H7 (cell line): ENCODE results near the gene SERPINB12. TPM values are rescaled to one million over a fixed set of nuclear protein-coding genes. Genes with fewer than 3 reads are reported as not detected.

Experiments used
- DNase-seq: peaks from one replicate; pipeline ENCODE4 v3.0.0; 2012
- H3K27me3 ChIP-seq: 2 replicates; pipeline ENCODE4 v1.6.0; 2011; ENCODE audit warnings: mild to moderate bottlenecking, low read length; ENCODE audit not compliant: control insufficient read depth, insufficient read depth
- H3K36me3 ChIP-seq: replicated peaks from 2 replicates; pipeline ENCODE4 v1.5.1; 2011; ENCODE audit warnings: low read length; ENCODE audit not compliant: control insufficient read depth, insufficient read depth
- H3K4me3 ChIP-seq: 2 replicates; pipeline ENCODE4 v1.5.1; 2011; ENCODE audit warnings: low read depth, mild to moderate bottlenecking, control low read depth, low read length, moderate library complexity; ENCODE audit not compliant: insufficient read depth
- total RNA-seq: library from RNA; depleted of rRNA; stranded (reverse); fragments of >200 nt; shearing (Covaris generic); gene quantifications from 2 replicates; pipeline ENCODE4 v1.2.3, GENCODE V29; 2014

The SERPINB12 gene
- total RNA-seq, 1 experiment from 2014 or later: not detected

- DNase-seq: no peak
- no peak overlapping the region for H3K4me3 ChIP-seq
- H3K36me3 ChIP-seq: no peaks in the 10 kb centered on the region
- H3K27me3 ChIP-seq: no peaks in the 10 kb centered on the region
Measured at GRCh38 chr18:63567825-63568224, 25.7 kb downstream of the SERPINB12 start.

GRCh38 chr18:63570721-63571120 is 28.6 kb downstream of the SERPINB12 start:
- no peaks in the 10 kb centered on the region for H3K36me3 ChIP-seq
- H3K27me3 ChIP-seq: no peaks in the 10 kb centered on the region
- no peak overlapping the region for H3K4me3 ChIP-seq
- DNase-seq: no peak

GRCh38 chr18:63575681-63576080 is 33.5 kb downstream of the SERPINB12 start:
- Histone ChIP-seq H3K27me3 (no peaks in the 10 kb centered on the region), H3K4me3 (no peak overlapping the region), H3K36me3 (no peaks in the 10 kb centered on the region)
- no peak for DNase-seq

- H3K27me3 ChIP-seq: no peaks in the 10 kb centered on the region
- DNase-seq: peak; percentile 32
- H3K36me3 ChIP-seq: no peaks in the 10 kb centered on the region
Measured at GRCh38 chr18:63578357-63578958, 36.3 kb downstream of the SERPINB12 start.

GRCh38 chr18:63579616-63580015 is 37.4 kb downstream of the SERPINB12 start:
- Histone ChIP-seq H3K36me3 (no peaks in the 10 kb centered on the region), H3K27me3 (no peaks in the 10 kb centered on the region), H3K4me3 (no peak overlapping the region)
- DNase-seq: no peak

More at GRCh38 chr18:63578357-63578958, 36.3 kb downstream of the SERPINB12 start:
- no peak overlapping the region for H3K4me3 ChIP-seq

- H3K4me3 ChIP-seq: no peak overlapping the region
Measured at GRCh38 chr18:63585988-63586387, 43.8 kb downstream of the SERPINB12 start.

GRCh38 chr18:63586431-63586830 is 44.3 kb downstream of the SERPINB12 start:
- no peak for DNase-seq
- H3K27me3 ChIP-seq: no peaks in the 10 kb centered on the region

More at GRCh38 chr18:63585988-63586387, 43.8 kb downstream of the SERPINB12 start:
- Histone ChIP-seq H3K36me3 (no peaks in the 10 kb centered on the region), H3K27me3 (no peaks in the 10 kb centered on the region)
- DNase-seq: no peak

GRCh38 chr18:63586966-63587365 is 44.8 kb downstream of the SERPINB12 start, which contains the start of gene SERPINB13:
Gene SERPINB13 (plus strand): TSS chr18:63587343. CDS start chr18:63588668, 1,325 bp downstream.
- H3K27me3 ChIP-seq: no peaks in the 10 kb centered on the region
- H3K36me3 ChIP-seq: no peaks in the 10 kb centered on the region
- DNase-seq: no peak
- no peak within 1 kb of the TSS for H3K4me3 ChIP-seq

More at GRCh38 chr18:63586431-63586830, 44.3 kb downstream of the SERPINB12 start:
- Histone ChIP-seq H3K4me3 (no peak overlapping the region), H3K36me3 (no peaks in the 10 kb centered on the region)

- Histone ChIP-seq H3K27me3 (no peaks in the 10 kb centered on the region), H3K4me3 (no peak overlapping the region), H3K36me3 (no peaks in the 10 kb centered on the region)
- no peak for DNase-seq
Measured at GRCh38 chr18:63588909-63589308, 46.7 kb downstream of the SERPINB12 start.

- no peak overlapping the region for H3K4me3 ChIP-seq
- DNase-seq: no peak
- no peaks in the 10 kb centered on the region for H3K27me3 ChIP-seq
- no peaks in the 10 kb centered on the region for H3K36me3 ChIP-seq
Measured at GRCh38 chr18:63590373-63590772, 48.2 kb downstream of the SERPINB12 start.

GRCh38 chr18:63590966-63591695 is 49.0 kb downstream of the SERPINB12 start:
- no peaks in the 10 kb centered on the region for H3K36me3 ChIP-seq
- DNase-seq: no peak

GRCh38 chr18:63591725-63592124 is 49.6 kb downstream of the SERPINB12 start:
- H3K27me3 ChIP-seq: no peaks in the 10 kb centered on the region
- no peak for DNase-seq
- no peak overlapping the region for H3K4me3 ChIP-seq
- no peaks in the 10 kb centered on the region for H3K36me3 ChIP-seq

More at GRCh38 chr18:63590966-63591695, 49.0 kb downstream of the SERPINB12 start:
- no peaks in the 10 kb centered on the region for H3K27me3 ChIP-seq
- no peak overlapping the region for H3K4me3 ChIP-seq

GRCh38 chr18:63592471-63592870 is 50.3 kb downstream of the SERPINB12 start:
- H3K27me3 ChIP-seq: no peaks in the 10 kb centered on the region

GRCh38 chr18:63596964-63597363 is 54.8 kb downstream of the SERPINB12 start:
- Histone ChIP-seq H3K36me3 (no peaks in the 10 kb centered on the region), H3K27me3 (no peaks in the 10 kb centered on the region), H3K4me3 (no peak overlapping the region)
- DNase-seq: no peak

More at GRCh38 chr18:63592471-63592870, 50.3 kb downstream of the SERPINB12 start:
- Histone ChIP-seq H3K4me3 (no peak overlapping the region), H3K36me3 (no peaks in the 10 kb centered on the region)
- no peak for DNase-seq

- no peak for DNase-seq
- Histone ChIP-seq H3K36me3 (no peaks in the 10 kb centered on the region), H3K27me3 (no peaks in the 10 kb centered on the region), H3K4me3 (no peak overlapping the region)
Measured at GRCh38 chr18:63603355-63603754, 61.2 kb downstream of the SERPINB12 start.
